ENCODE results near the gene TMEM87B. TPM values are rescaled to one million over a fixed set of nuclear protein-coding genes. Genes with fewer than 3 reads are reported as not detected.
"Not testable (repeated sequence)": the region's sequence is repeated elsewhere in the genome, so short reads cannot be mapped to it uniquely, and the experiment has no call there.

The TMEM87B gene
- total RNA-seq, 1 donor from 2014 or later, result 16.6 TPM

DNA sequence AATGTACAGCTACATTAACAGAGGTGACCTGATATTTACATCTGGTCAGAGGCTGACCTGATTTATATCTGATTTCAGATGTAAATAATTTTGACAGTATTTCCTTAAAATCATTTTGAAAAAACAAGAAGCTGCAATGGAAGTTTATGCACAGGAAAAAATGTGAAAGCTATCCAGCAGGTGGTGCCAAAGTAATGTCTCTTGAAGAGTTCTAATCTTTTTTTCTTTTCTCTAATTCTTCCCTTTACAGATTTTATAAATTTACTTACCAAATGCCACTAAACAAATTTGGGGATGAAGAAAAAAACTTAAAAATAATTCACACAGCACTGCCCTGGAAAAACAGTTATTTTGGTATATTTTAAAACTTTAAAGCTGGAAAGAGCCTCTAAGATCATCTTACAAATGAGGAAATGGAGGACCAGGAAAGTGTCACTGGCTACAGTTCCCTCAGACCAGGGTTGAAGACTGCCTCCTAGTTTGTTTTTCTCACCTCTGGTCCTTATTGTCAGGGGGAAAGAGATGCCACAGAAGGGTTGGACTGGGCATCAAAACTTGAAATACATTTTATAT is 66.7 kb downstream of the TMEM87B start:
- Mint-ChIP-seq H3K27me3 (ENCODE audit: insufficient read depth) (no peaks in the 10 kb centered on the region), H3K9me3 (no peaks in the 10 kb centered on the region), H3K36me3 (ENCODE audit: low read depth) (peaks cover 13% of the 10 kb centered on the region), H3K4me3 (no peak overlapping the region), H3K27ac (no peak overlapping the region), H3K4me1 (ENCODE audit: low read depth) (no peaks in the 10 kb centered on the region)
- DNase-seq (ENCODE audit: low spot score), result peak; percentile 30
- intact Hi-C loops (cut with micrococcal nuclease), result loop anchor here (1.0 to 5.0 kb wide), 7 partner anchors 67 to 461 kb away; partner anchors contain the start of genes CHCHD5, POLR1B, TTL and ZC3H6

DNA sequence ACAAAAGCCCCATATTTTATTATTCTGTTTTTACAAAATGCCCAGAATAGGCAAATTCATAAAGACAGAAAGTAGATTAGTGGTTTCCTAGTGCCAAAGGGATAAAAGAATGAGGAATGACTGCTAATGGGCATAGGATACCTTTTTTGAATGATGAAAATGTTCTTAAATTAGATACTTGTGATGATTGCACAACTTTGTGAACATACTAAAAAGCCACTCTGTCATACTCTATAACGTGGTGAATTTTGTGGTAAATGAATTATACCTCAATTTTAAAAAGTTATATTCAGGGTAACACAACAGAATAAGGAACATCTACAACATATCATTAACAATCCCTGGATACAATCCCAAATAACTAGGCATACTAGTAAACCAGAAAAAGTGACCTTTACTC is 74.0 kb downstream of the TMEM87B start:
- Mint-ChIP-seq H3K27me3 (ENCODE audit: insufficient read depth) (no peaks in the 10 kb centered on the region), H3K4me1 (ENCODE audit: low read depth) (peaks cover 6% of the 10 kb centered on the region), H3K36me3 (ENCODE audit: low read depth) (peaks cover 1% of the 10 kb centered on the region), H3K27ac (no peak overlapping the region), H3K4me3 (no peak overlapping the region), H3K9me3 (peaks cover 13% of the 10 kb centered on the region)
- intact Hi-C loops (cut with micrococcal nuclease), result no loop called here
- DNase-seq (ENCODE audit: low spot score), result no peak

DNA sequence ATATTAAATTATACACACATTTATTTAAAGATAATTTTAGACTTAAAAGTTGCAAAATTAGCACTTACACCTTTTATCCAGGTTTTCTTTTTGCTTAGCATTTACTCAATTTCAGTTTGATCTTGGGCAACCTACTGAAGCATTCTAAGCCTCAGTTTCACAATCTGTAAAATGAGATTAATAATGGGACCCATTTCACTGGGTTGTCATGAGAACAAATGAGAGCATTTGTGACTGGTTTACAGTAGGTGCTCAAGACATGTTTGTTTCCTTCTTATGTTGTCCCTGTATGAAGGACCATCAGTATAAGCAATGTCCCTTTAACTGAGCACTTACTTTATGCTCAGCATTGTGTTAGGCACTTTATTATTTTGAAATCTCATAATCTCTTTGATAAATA is 78.3 kb downstream of the TMEM87B start:
- peaks cover 20% of the 10 kb centered on the region for H3K27me3 Mint-ChIP-seq (ENCODE audit: insufficient read depth)
- no peaks in the 10 kb centered on the region for H3K36me3 Mint-ChIP-seq (ENCODE audit: low read depth)
- H3K4me1 Mint-ChIP-seq (ENCODE audit: low read depth), result peaks cover 15% of the 10 kb centered on the region
- H3K9me3 Mint-ChIP-seq, result peaks cover 10% of the 10 kb centered on the region
- H3K27ac Mint-ChIP-seq, result no peak overlapping the region
- DNase-seq (ENCODE audit: low spot score), result no peak
- intact Hi-C loops (cut with micrococcal nuclease), result no loop called here
- H3K4me3 Mint-ChIP-seq, result no peak overlapping the region

DNA sequence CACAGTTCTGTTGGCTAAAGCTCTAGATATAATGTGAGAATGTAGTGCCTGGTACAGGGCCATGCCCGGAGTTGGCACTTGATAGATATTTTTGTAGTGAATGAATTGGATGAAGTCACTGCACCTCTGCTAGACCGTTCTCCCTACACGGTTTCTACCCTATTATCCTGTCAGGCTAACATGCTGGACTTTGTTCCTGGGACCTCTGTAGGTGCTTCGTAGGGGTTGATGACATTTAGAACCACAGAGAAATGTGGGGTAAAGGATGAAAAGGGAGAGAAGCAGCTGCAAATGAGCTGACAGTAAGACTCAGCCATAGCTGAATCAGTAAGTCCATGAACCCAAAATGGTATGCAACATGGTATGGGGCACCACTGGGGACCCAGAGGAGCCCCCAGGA is 79.1 kb downstream of the TMEM87B start:
- H3K27me3 Mint-ChIP-seq (ENCODE audit: insufficient read depth), result peaks cover 21% of the 10 kb centered on the region
- no peak overlapping the region for H3K4me3 Mint-ChIP-seq
- peaks cover 15% of the 10 kb centered on the region for H3K4me1 Mint-ChIP-seq (ENCODE audit: low read depth)
- H3K36me3 Mint-ChIP-seq (ENCODE audit: low read depth), result no peaks in the 10 kb centered on the region
- H3K9me3 Mint-ChIP-seq, result peaks cover 6% of the 10 kb centered on the region
- H3K27ac Mint-ChIP-seq, result no peak overlapping the region
- intact Hi-C loops (cut with micrococcal nuclease), result no loop called here
- no peak for DNase-seq (ENCODE audit: low spot score)

DNA sequence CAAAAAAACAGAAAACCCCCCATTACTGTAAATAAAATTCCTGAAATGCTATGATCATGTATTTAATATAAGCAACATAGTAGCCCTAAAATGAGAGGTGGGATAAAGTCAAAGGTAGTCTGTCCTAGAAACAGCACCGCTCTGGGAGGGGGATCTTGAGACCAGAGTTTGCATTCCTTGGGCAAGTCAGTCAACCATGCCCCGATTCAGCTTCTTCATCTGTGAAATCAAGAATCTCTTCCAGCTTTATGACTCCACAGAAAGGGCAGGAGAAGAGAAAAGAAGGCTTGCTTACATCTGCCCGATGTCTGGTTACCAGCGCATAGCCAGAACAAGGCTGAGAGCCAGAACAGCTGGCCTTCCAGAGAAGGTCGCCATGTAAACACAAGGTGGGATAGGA is 81.0 kb downstream of the TMEM87B start:
- Mint-ChIP-seq H3K4me3 (peak overlapping the region; percentile 30), H3K36me3 (ENCODE audit: low read depth) (no peaks in the 10 kb centered on the region), H3K27me3 (ENCODE audit: insufficient read depth) (peaks cover 22% of the 10 kb centered on the region), H3K9me3 (peaks cover 6% of the 10 kb centered on the region), H3K27ac (no peak overlapping the region), H3K4me1 (ENCODE audit: low read depth) (peaks cover 15% of the 10 kb centered on the region)
- DNase-seq (ENCODE audit: low spot score), result no peak
- intact Hi-C loops (cut with micrococcal nuclease), result no loop called here

DNA sequence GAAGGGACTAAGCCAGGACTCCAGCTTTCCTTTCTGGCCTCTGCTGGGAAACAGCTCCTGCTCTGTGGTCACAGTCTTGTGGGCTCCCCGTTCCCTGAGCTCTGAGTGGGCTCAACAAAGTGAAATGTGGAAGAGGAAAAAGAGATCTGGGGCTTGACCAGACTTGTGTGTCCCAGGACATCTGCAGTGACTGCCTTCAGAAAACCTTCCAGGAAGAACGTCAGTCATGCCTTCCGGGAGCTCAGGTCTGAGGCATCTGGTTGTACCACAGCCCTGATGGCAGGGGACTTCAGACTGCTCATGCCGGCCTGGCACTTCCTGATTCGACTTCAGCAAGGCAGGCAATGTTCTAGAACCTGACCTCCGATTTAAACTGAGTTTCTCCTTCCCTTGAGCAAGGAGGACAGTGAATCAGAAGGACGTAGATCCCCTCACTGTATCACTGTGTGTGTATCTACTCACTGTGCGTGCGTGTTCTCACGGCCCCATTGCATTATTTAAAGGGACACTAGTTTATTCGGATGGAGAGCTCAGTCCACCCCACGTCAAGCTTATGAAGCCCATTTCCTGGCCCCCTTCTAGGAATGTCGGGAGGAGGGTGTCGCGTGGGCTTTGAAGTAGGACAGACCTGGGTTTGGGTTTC is 82.6 kb downstream of the TMEM87B start:
- Mint-ChIP-seq H3K36me3 (ENCODE audit: low read depth) (no peaks in the 10 kb centered on the region), H3K27ac (peak overlapping the region; percentile 53), H3K4me1 (ENCODE audit: low read depth) (peaks cover 12% of the 10 kb centered on the region), H3K4me3 (peak overlapping the region; percentile 72), H3K27me3 (ENCODE audit: insufficient read depth) (peaks cover 24% of the 10 kb centered on the region), H3K9me3 (peaks cover 3% of the 10 kb centered on the region)
- DNase-seq (ENCODE audit: low spot score), result no peak
- intact Hi-C loops (cut with micrococcal nuclease), result no loop called here

DNA sequence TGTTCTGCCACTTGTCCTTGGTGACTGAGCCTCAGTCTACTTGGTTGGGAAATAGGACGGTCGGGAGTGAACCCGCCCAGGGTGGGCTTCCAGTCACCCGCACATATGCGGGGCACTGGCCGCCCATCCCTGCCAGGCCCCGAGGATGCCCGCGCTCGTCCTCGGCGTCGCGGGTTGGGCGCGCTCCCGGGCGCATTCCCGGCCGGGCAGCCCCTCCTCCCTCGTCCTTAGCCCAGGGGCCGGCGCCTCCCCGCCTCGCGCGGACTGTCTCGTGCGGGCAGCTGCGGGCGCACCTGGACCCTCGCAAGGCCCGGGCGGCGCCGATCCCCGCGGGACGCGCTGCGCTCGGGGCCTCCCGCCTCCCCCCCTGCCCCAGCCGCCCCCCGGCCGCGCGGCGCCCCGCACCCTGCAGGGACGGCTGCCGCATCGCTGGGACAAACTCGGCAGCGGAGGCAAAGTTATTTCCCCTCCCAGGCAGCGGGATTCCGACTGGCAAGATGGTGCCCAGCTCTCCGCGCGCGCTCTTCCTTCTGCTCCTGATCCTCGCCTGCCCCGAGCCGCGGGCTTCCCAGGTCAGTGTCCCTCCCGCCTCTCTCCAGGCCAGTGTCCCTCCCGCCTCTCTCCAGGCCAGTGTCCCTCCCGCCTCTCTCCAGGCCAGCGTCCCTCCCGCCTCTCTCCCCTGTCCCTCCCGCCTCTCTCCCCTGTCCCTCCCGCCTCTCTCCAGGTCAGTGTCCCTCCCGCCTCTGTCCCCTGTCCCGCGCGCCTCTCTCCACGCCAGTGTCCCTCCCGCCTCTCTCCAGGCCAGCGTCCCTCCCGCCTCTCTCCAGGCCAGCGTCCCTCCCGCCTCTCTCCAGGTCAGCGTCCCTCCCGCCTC is 83.3 kb downstream of the TMEM87B start, which contains the start of gene FBLN7:
Gene FBLN7, plus strand, starts transcription at position 227 of the 874 bp plus-strand sequence. Its CDS starts 271 bp downstream, at position 498.
- H3K9me3 Mint-ChIP-seq, result no peaks in the 10 kb centered on the region
- H3K36me3 Mint-ChIP-seq (ENCODE audit: low read depth), result no peaks in the 10 kb centered on the region
- peaks cover 24% of the 10 kb centered on the region for H3K27me3 Mint-ChIP-seq (ENCODE audit: insufficient read depth)
- H3K4me3 Mint-ChIP-seq, result peak within 1 kb of the TSS; percentile 72
- intact Hi-C loops (cut with micrococcal nuclease), result no loop called here
- H3K4me1 Mint-ChIP-seq (ENCODE audit: low read depth), result peaks cover 8% of the 10 kb centered on the region
- no peak for DNase-seq (ENCODE audit: low spot score)
- H3K27ac Mint-ChIP-seq, result peak within 1 kb of the TSS; percentile 53

DNA sequence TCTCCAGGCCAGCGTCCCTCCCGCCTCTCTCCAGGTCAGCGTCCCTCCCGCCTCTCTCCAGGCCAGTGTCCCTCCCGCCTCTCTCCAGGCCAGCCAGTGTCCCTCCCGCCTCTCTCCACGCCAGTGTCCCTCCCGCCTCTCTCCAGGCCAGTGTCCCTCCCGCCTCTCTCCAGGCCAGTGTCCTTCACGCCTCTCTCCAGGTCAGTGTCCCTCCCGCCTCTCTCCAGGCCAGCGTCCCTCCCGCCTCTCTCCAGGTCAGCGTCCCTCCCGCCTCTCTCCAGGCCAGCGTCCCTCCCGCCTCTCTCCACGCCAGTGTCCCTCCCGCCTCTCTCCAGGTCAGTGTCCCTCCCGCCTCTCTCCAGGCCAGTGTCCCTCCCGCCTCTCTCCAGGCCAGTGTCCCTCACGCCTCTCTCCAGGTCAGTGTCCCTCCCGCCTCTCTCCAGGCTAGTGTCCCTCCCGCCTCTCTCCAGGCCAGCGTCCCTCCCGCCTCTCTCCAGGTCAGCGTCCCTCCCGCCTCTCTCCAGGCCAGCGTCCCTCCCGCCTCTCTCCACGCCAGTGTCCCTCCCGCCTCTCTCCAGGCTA is 84.1 kb downstream of the TMEM87B start:
- peaks cover 26% of the 10 kb centered on the region for H3K27me3 Mint-ChIP-seq (ENCODE audit: insufficient read depth)
- intact Hi-C loops (cut with micrococcal nuclease), result not testable (repeated sequence)

DNA sequence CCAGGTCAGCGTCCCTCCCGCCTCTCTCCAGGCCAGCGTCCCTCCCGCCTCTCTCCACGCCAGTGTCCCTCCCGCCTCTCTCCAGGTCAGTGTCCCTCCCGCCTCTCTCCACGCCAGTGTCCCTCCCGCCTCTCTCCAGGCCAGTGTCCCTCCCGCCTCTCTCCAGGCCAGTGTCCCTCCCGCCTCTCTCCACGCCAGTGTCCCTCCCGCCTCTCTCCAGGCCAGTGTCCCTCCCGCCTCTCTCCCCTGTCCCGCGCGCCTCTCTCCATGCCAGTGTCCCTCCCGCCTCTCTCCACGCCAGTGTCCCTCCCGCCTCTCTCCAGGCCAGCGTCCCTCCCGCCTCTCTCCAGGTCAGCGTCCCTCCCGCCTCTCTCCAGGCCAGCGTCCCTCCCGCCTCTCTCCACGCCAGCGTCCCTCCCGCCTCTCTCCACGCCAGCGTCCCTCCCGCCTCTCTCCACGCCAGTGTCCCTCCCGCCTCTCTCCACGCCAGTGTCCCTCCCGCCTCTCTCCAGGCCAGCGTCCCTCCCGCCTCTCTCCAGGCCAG is 84.7 kb downstream of the TMEM87B start:
- H3K27ac Mint-ChIP-seq; DNase-seq (ENCODE audit: low spot score); intact Hi-C loops (cut with micrococcal nuclease); H3K4me3 Mint-ChIP-seq; H3K4me1 Mint-ChIP-seq (ENCODE audit: low read depth); H3K36me3 Mint-ChIP-seq (ENCODE audit: low read depth); H3K9me3 Mint-ChIP-seq: not testable (repeated sequence)
- H3K27me3 Mint-ChIP-seq (ENCODE audit: insufficient read depth), result peaks cover 26% of the 10 kb centered on the region

More for the DNA sequence above, 84.1 kb downstream of the TMEM87B start:
- H3K4me1 Mint-ChIP-seq (ENCODE audit: low read depth); H3K36me3 Mint-ChIP-seq (ENCODE audit: low read depth); H3K4me3 Mint-ChIP-seq; DNase-seq (ENCODE audit: low spot score); H3K27ac Mint-ChIP-seq; H3K9me3 Mint-ChIP-seq: not testable (repeated sequence)

DNA sequence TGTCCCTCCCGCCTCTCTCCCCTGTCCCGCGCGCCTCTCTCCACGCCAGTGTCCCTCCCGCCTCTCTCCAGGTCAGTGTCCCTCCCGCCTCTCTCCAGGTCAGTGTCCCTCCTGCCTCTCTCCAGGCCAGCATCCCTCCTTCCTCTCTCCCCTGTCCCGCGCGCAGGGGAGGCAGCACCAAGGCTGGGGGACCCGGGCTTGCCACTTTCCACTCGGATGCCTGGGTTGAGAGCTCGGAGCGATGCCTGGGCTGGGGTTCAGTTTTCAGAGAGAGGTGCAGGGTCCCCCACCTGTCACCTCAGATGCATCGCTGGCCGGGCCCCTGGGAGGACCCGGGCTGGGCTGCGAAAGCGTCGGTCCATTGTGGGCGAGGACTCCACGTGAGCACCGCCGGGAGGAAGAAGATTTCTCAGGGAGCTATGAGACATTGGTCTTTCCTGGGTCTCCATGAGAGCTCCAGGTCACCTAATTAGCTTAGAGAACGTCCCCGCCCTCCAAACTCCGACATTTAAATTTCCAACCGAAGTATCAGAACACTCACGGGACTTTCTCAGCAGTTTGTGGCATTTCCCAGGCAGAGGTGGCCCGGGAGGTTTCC is 85.2 kb downstream of the TMEM87B start:
- H3K27me3 Mint-ChIP-seq (ENCODE audit: insufficient read depth), result peaks cover 24% of the 10 kb centered on the region
- DNase-seq (ENCODE audit: low spot score), result no peak
- intact Hi-C loops (cut with micrococcal nuclease), result no loop called here
- H3K36me3 Mint-ChIP-seq (ENCODE audit: low read depth), result no peaks in the 10 kb centered on the region
- H3K4me3 Mint-ChIP-seq, result peak overlapping the region; percentile 6
- no peaks in the 10 kb centered on the region for H3K9me3 Mint-ChIP-seq
- no peak overlapping the region for H3K27ac Mint-ChIP-seq
- H3K4me1 Mint-ChIP-seq (ENCODE audit: low read depth), result peaks cover 8% of the 10 kb centered on the region

DNA sequence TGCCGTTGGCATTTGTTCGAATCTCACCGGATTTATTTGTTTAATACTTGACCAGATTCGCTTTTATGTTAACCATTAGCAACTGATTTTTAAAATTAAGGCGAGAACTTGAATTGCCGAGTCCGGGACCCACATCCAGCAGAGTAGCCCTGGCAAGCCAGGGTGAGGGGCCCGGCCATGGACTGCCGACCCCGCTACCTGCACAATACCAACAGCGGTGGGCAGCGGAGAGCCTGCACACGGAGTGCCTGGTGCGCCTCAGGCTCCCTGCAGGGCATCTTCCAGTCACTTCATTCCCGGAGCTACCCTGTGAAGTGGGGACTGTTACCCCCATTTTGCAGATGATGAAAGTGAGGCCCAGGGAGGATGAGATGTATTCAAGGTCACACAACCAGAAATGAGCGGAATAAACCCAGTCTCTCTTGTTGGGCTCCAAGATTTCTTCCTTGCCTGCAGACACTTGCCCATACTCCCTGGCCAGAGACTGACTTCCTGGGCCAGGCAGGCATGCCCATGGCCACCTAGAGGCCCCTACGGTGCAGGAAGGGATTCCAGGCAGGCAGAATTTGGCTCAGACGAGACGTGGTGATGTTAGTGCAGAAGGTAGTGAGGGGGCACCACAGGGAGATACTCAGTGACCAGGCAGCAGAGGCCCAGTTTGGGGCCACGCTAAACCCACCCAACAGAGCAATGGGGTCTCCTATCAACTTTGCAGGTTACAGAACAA is 86.0 kb downstream of the TMEM87B start:
- peaks cover 8% of the 10 kb centered on the region for H3K4me1 Mint-ChIP-seq (ENCODE audit: low read depth)
- no peaks in the 10 kb centered on the region for H3K9me3 Mint-ChIP-seq
- H3K4me3 Mint-ChIP-seq, result no peak overlapping the region
- no peak for DNase-seq (ENCODE audit: low spot score)
- intact Hi-C loops (cut with micrococcal nuclease), result no loop called here
- H3K27me3 Mint-ChIP-seq (ENCODE audit: insufficient read depth), result peaks cover 18% of the 10 kb centered on the region
- no peaks in the 10 kb centered on the region for H3K36me3 Mint-ChIP-seq (ENCODE audit: low read depth)
- no peak overlapping the region for H3K27ac Mint-ChIP-seq

DNA sequence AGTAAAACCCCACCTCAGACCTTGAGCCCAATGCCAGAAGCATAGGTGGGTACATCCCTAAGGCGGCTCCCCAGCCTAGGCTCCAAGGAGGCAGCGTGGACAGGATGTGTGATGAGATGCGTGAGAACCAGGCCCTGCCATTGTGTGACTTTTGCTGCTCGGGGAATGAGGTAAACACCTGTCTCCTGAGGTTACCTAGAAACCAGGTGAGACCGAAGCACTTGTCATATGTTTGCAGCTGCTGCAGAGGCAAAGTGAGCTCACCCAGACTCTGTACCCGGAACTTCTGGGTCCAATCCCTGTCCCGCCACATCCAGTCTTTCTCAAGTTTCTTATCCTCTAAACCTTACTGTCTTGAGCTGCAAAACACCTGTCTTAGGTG is 86.5 kb downstream of the TMEM87B start:
- no peak for DNase-seq (ENCODE audit: low spot score)

More for the DNA sequence above, 86.5 kb downstream of the TMEM87B start:
- Mint-ChIP-seq H3K27me3 (ENCODE audit: insufficient read depth) (peaks cover 19% of the 10 kb centered on the region), H3K36me3 (ENCODE audit: low read depth) (no peaks in the 10 kb centered on the region), H3K27ac (no peak overlapping the region), H3K9me3 (no peaks in the 10 kb centered on the region), H3K4me1 (ENCODE audit: low read depth) (peaks cover 8% of the 10 kb centered on the region), H3K4me3 (no peak overlapping the region)
- intact Hi-C loops (cut with micrococcal nuclease), result no loop called here
